Skeletal muscle cell (primary cell): ENCODE measurements around the gene TNFAIP2.

ENCODE experiments used
- DNase-seq: peaks from one replicate; pipeline ENCODE4 v3.0.0-alpha.2; 2010; ENCODE audit warnings: low read depth
- H3K4me3 ChIP-seq: 2 replicates; pipeline ENCODE4 v1.5.1; 2011; ENCODE audit warnings: low read depth, mild to moderate bottlenecking, control low read depth, low read length, moderate library complexity

TNFAIP2 gene

GRCh38 chr14:103122947-103123633 lies at the start of gene TNFAIP2:
TSS of gene TNFAIP2 (plus strand) at chr14:103123461. CDS start at chr14:103126458, 2,997 bp downstream.
- peak within 1 kb of the TSS; percentile 37 for H3K4me3 ChIP-seq
- DNase-seq = no peak

GRCh38 chr14:103073876-103074728 lies 49.2 kb upstream of the TNFAIP2 start:
- no peak for DNase-seq
- H3K4me3 ChIP-seq = no peak overlapping the region

GRCh38 chr14:103074729-103075367 lies 48.4 kb upstream of the TNFAIP2 start:
- H3K4me3 ChIP-seq = peak overlapping the region; percentile 46
- no peak for DNase-seq

GRCh38 chr14:103078420-103078749 lies 44.9 kb upstream of the TNFAIP2 start:
- no peak overlapping the region for H3K4me3 ChIP-seq

GRCh38 chr14:103078860-103079587 lies 44.2 kb upstream of the TNFAIP2 start:
- no peak overlapping the region for H3K4me3 ChIP-seq
- DNase-seq = no peak

More at GRCh38 chr14:103078420-103078749, 44.9 kb upstream of the TNFAIP2 start:
- DNase-seq = peak; percentile 27

GRCh38 chr14:103081951-103082350 lies 41.3 kb upstream of the TNFAIP2 start:
- H3K4me3 ChIP-seq = no peak overlapping the region
- DNase-seq = no peak

- H3K4me3 ChIP-seq = peak within 1 kb of the TSS; percentile 13
- no peak for DNase-seq
Measured at GRCh38 chr14:103084021-103084919, 39.0 kb upstream of the TNFAIP2 start, which contains the start of gene LBHD2. TSS of gene LBHD2 (plus strand) at chr14:103084210. CDS start at chr14:103086013, 1,803 bp downstream.

- no peak overlapping the region for H3K4me3 ChIP-seq
- DNase-seq = no peak
Measured at GRCh38 chr14:103085106-103086091, 37.9 kb upstream of the TNFAIP2 start.

- DNase-seq = no peak
- no peak overlapping the region for H3K4me3 ChIP-seq
Measured at GRCh38 chr14:103086771-103087342, 36.4 kb upstream of the TNFAIP2 start.

GRCh38 chr14:103087343-103087835 lies 35.9 kb upstream of the TNFAIP2 start:
- DNase-seq = no peak
- no peak overlapping the region for H3K4me3 ChIP-seq

- no peak overlapping the region for H3K4me3 ChIP-seq
- no peak for DNase-seq
Measured at GRCh38 chr14:103088921-103089320, 34.3 kb upstream of the TNFAIP2 start.

- H3K4me3 ChIP-seq = no peak overlapping the region
- no peak for DNase-seq
Measured at GRCh38 chr14:103089386-103090335, 33.6 kb upstream of the TNFAIP2 start.

- no peak for DNase-seq
- H3K4me3 ChIP-seq = no peak overlapping the region
Measured at GRCh38 chr14:103090481-103091020, 32.7 kb upstream of the TNFAIP2 start.

- no peak for DNase-seq
- H3K4me3 ChIP-seq = peak overlapping the region; percentile 36
Measured at GRCh38 chr14:103091041-103091882, 32.0 kb upstream of the TNFAIP2 start.

- DNase-seq = no peak
- peak overlapping the region; percentile 36 for H3K4me3 ChIP-seq
Measured at GRCh38 chr14:103091883-103092222, 31.4 kb upstream of the TNFAIP2 start.
